NCI-H2227 (cell line): ENCODE measurements around the gene ABLIM2.
A peak's percentile ranks its signal among the peaks of the same experiment; 100 is the strongest.

Experiments
- DNase-seq: peaks from one replicate; lab custom pipeline; 2025; ENCODE audit not compliant: unreplicated experiment; lab: John Stamatoyannopoulos, UW

ABLIM2 gene

DNA sequence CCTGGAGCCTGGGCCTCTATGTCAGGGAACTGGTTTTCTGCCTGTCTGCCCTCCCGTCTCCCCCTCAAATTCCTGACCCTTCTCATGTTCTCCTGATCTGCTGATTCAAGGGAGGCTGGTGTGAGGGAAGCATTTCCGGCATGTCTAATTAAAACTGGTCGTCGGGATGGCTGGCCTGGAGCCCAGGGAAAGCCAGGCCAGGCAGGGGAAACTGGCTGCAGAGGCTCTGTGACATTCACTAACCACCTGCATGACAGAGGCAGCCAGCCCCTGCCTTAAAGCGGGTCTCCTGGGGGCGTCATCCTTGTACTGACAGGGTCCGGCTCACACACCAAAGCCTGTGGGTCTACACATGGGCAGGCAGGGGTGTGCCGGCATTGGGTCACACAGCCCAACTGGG, 35.2 kb downstream of the ABLIM2 start:
- DNase-seq, result no peak

DNA sequence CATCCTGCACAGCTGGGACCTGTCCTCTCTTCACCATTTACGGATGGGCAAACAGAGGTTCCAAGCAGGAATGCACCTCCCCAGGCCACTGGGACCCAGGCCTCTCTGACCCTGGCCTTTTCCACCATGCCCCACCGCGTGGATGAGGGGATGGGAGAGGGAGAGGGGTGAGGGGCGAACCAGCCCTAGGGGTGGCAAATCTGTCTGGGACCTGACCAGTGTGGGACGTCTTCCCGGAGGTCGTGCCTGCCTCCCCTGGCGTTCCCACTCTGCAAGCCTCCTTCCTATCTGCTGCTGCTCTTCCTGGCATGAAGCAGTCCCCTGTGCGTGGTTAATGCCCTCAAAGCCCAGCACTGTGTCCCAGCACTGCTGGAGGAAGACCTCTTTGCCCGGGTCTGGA, 35.9 kb downstream of the ABLIM2 start:
- DNase-seq, result no peak

DNA sequence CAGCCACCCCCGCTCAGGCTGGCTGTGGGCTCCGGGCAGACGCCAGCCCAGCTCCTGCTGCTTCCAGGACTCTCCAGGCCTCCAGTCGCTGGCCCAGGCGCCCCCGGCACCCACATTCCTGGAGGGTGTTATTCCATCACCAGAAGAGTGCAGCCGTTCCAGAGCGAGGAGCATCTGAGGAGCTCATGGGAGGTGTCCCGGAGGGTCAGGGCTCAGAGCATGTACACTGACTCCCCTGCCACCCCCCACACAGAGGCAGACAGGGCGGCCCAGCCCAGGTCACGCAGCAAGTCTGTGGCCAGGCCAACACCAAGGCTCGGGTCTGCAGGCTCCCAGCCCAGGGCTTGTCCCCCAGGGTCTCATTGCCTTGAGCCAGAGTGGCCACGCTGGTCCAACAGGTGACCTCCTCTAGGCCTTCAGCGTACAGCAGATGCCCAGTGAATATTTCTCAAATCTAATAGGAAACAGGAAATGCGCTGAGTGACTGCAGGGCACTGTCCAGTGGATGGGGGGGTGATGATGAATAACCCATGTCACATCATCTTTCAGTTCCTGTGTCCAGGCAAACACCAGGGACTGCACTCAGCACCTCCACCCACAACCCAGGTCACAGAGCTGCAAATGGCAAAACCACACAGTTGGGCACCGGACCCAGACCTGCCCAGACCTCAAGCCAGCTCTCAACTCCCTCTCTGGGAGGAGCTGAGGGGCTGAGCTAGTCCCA, 37.2 kb downstream of the ABLIM2 start:
- DNase-seq, result no peak

DNA sequence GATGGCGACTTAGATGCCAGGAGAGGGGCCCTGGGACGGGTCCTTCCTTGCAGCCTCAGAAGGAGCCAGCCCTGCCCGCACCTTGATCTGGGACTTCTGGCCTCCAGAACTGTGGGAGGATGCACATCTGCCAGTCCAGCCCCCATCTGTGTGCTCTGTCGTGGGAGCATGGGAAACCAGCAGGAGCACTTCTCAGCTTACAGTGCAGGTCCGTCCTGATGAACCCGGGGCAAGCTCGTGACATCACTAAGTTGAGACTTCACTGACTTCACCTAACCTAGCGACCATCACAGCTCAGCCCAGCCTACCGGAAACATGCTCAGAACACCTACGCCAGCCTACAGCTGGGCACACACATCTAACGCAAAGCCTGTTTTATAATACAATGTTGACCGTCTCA, 38.1 kb downstream of the ABLIM2 start:
- no peak for DNase-seq

DNA sequence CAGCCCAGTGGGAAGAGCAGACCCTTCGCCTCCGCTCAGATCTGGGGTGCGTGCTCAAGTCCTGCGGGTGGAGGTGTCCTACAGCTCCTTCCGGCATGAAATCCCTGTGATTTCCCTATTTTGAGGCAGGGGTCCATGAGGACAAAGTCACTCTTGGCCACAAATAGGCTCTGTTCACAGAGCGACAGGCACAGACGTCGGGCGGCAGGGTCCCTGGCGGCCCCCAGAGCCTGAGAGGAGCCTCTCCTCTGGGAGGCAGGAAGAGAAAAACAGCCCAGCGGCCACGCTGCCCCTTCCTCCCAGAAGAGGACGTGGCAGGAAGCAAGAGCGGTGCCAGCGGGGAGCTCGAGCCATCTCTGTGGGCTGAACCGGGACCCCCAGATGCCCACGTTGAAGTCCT, 38.7 kb downstream of the ABLIM2 start:
- DNase-seq, result no peak

DNA sequence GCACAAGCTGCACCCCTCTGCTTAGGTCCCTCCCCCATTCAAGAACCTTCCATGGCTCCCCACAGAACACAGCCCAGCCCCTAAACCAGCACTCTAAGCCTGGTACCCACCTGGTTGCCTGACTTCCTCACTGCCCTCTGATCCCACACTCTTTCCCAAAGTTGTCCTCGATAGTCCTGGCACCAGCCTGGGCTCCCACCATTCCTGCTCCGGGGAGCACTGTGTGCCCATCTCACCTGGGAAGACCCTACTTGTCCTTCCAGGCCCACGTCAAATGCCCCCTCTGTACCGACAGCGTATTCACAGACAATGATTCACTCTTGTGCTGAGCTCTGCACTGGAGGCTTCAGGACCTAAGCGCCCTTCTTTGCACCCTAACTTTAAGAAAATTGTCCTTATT, 40.1 kb downstream of the ABLIM2 start:
- DNase-seq, result no peak

DNA sequence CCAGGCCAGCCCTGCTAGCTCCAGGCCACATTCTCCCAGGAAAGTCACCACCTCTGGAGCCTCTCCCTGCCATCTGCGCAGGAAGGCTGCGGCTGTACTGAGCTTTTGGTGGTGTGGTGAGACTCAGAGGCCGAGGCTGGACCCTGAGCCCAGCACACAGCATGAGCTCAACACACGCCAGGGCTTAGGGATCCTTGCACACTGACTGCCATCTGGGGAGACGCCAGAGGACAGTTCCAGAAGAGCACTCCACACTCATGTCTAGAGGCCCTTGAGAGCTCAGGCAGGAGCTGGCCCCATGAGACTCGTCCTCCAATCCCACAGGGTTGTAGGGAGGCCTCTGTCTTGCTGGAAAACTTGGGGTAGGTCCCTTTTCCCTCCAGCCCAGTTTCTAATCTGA, 40.6 kb downstream of the ABLIM2 start:
- no peak for DNase-seq

DNA sequence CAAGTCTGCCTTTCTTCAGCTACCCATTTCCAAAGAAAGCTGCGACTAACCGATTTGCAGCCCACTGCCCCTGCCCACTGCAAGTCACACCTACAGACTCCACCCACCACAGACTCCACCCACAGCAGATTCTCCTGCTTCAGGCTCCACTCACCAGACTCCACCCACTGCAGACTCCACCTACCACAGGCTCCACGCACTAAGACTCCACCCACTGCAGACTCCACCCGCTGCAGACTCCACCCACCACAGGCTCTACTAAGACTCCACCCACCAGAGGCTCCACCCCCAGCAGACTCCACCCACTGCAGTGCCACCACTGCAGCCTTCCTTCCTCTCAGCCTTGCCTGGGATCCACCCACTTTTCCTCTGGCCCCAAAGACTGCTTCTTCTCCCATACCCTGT, 41.3 kb downstream of the ABLIM2 start:
- DNase-seq, result no peak

DNA sequence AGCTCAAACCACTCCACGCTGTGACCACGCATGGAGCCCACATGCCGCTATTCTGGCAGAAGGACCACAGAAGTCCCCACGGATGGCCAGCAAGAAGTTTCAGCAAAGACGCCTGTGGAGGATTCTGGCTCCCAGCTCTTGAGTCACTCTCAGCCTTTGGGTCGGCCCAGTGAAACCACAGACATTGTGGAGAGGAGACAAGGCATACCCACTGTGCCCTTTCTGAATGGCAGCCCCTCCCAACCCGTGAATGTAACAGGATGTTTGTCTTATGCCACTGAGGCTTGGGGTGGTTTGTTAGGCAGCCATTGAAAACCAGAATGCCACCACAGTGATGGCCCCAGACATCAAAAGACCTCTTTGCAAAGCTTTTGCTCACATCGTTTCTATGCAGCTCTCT, 42.7 kb downstream of the ABLIM2 start:
- DNase-seq, result no peak

DNA sequence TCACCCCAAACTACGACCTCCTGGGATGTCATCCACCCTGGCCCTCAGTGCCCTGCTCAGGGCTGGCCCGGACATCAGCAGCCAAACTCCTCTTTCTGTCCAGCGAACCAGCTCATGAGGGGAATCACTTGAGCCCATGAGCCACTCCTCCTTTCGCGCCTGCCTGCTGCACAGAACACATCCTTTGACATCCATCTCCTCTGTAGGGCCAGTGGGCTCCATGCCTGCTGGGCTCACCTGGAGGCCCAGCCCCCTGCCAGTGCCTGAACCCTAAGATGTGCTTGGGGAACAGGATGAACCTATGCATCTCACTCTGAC, 43.5 kb downstream of the ABLIM2 start:
- DNase-seq, result no peak

DNA sequence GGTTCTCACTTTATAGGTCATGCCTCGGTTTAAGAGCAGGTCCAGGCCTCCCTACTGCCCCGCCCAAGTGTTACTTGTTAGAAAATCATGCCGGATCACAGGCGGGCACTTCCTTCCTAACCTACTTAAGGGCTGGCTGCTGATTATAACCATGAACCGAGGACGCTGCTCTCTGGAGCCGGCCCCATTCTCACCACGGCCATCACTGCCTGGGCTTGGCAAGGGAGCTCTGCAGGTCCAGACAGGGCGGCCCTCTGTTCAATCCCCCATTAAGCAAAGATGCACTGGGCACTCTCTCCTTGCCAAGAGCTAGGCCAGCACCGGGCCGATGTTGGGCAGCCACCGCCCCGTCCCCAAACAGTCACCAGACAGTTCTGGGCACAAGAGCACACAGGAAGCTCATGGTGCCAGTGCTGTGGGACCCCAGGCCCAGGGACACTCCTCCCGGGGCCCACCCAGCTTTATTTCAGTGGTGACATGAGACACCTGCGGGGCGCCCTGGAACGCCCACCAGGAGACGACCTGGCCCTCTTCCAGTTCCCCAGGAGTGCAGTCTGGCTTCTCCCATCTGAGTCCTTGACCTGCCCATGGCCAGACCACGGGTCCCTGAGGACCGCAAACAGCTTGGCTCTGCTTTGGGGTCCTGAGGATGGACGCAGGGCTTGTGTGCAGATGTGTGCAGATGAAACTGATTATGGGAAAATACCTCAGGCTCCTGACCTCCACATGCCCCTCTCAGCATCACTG, 44.0 kb downstream of the ABLIM2 start:
- DNase-seq, result no peak

DNA sequence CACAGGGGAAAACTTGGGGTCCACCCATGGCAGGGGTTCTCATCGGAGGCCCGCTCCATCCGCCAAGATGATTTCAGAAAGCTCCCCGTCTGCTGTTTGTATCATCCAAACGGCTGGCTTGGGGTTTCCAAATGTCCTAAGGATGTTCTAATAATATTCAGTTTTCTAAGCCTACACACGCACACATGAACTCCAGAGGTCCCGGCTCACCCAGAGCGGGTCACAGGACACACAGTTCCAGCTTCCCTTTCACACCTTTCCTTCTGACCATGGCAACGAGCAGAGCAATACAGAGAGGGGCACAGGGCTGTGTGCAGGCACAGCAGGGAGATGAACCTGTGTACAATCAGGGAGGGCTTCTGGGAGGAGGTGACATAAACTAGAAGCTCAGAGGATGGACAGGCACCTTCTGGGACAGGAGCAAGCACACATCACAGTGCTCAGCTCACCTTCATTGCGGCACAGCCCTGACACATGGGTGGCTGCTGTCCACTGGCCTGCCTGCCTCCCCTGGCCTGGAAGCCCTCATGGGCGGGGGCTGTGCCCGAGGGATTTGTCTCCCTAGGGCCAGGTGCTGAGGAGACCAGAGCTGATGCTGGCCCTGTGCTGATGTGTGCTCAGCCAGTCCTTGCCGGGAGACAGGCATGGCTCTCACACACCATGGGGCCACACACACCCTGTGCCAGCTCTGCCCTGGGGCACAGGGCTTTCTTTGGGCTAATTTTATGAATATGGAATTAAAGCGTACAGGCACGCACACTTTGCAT, 44.8 kb downstream of the ABLIM2 start:
- DNase-seq, result no peak

DNA sequence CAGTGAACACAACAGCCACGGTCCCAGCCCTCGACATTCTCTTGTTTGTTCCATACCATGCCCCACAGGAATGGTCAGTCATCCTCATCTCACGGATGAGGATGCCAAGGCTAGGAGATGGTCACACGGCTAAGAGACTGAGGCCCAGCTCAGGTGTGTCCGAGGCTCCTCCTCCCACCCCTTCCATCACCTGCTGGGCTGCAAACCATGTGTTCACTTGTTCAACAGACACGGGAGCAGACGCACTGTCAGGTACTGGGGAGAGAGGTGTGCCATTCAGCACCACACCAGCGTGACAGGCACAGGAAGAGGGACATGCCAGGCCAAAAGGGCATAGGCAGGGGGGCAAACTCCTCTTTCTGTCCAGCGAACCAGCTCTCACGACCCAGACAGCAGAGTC, 45.9 kb downstream of the ABLIM2 start:
- DNase-seq, result no peak

DNA sequence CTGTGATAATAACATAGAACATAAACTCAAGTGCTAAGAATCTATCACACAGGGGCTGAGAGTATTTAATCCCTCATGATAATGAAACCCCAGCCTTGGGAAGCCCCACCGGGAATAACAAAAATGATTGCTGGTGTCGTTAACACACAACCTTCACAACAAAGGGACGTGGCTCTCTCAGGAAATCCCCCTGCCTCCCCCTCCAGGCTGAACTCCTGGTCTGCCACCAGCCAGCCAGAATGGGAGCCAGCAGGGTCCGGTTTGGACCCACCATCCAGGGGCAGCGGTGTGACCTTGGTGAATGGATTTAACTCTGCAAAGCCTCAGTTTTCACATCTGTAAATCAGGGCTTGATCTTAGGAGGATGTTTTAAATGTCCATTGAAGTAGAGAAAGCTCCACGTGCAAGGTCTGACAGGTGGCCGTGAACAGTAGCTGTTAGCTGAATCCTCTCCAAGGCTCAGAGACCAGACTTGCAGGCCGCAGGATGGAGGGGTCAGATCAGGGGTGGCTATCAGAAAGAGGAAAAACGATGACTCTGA, 46.5 kb downstream of the ABLIM2 start:
- peak; percentile 57 for DNase-seq

DNA sequence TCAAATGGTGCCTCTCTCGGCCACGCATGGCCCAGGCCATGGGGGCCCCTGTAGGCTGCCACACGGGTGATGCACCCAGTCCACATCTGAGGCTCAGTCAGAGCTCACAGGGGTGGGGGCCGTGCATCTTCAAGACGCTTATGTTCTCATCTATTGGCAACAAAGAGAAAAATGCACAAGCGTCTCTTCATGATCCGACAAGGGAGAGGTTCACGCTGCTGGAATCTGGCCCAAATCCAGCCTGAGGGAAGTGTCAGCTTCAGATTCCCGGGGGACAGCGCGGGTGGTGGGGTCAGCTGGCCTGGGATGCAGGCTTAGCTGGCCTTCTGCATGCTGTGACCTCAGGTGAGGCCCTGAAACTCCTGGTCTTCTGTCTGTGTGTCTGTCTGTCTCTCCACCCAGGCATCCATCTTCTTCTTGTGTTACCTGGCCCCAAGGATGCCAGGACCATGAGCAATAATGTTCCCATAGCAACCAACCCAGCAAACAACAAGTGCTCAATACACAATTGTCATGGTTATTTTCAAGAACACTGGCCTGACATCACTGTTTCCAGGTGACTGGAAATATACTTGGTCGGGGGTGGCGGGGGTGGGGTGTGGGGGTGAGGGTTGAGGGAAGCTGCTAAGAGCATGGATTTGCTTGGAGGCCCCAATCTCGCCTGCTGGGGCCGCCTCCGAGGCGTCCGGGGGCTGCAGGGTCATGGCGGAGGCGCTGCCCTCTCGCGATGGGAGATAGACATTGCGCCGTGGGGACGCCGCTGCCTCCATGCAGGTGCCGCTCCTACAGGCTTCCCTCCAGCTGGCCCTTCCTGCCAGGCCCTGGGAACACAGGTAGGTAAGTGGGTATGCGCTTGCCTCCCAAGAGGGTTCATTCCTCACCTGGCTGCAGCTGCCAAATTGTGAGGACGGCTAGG, 48.3 kb downstream of the ABLIM2 start:
- no peak for DNase-seq

DNA sequence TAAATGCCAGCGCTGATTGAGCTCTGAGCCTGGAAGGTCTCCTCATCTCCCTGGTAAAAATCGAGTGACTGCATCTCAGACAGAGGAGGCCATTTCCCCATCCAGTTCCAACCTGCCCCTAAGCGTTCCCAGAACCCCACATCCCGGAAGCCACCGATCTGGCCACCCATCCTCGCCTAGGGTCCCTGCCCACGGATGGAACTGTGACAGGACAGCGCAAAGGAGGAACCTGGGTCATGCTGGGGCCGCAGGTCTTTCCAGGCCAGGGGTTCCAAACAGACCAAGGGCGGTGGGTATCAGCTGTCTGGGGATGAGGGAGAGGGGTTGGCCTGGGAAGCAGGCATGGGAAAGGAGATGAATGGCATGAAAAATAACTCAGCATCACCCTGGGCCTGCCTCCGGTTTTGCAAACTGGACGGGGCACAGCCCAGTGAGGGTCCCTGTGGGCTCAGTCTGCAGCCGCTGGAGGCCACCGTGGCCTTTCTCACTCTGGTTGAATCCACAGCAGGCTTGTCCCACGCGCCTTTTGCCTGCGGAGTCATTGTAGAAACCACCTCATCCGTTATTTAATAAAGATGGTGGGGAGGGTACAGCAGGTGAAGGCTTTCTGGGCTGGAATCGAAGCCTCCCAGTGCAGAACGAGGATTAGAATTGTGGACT, 49.1 kb downstream of the ABLIM2 start:
- DNase-seq, result no peak

DNA sequence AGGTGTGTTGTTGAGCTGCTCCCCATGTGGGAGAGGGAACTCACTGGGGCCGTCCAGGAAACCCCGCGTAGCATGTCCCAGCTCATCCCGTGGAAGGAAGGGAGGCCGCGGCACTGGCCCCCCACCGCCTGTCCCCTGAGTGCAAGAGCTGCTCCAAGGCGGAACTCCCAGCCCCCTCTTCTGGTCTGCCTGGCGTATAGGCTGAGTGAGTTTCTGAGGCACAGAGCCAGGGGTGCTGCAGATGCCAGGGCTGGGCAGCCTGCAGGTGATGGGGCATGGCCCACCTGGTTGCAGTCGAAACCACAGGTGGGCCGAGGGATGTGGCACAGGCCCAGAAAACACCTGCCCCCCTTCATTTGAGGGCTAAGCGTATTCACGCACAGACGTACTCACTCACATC, 49.6 kb downstream of the ABLIM2 start:
- DNase-seq, result no peak

DNA sequence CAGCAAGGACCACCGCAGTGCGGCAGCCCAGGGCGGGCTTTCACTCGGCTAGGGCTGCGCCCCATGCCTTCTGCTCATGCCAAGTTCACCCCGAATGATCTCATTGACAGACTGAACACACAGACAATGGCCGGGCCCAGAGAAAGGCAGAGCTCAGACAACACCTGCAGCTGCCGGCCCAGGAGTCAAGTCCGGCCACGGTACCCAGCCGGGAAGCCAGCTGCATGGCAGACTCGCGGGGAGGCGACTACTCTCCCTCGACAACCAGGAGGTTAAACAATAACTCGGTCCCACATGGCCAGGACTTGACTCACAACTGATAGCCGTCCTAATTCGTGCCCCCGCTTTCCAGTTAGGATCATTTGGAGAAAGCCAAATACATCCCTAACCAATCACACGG, 50.4 kb downstream of the ABLIM2 start:
- DNase-seq, result no peak

DNA sequence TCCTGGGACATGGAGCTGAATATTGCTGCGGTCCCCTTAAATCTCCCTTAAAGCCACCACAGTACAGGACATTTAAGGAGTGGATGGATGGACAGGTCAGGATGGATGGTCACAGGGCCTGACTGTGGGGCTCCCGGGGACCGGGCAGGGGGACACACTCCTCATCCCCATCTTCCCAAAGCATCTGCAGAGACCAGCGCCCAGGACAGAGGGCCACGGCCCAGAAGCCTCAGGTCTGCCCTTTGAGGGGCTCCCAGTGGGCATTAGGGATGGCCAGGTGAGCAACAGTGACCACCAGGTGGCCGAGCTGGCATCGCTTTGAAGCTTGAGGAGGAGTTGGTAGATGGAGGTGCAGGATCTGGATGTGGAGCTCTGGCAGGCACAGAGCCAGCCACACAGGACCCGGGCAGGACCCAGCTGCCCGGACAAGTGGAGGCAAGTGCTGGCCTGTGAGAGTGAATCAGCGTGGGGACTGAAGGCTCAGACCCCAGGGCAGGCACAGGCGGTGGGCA, 51.4 kb downstream of the ABLIM2 start:
- no peak for DNase-seq

DNA sequence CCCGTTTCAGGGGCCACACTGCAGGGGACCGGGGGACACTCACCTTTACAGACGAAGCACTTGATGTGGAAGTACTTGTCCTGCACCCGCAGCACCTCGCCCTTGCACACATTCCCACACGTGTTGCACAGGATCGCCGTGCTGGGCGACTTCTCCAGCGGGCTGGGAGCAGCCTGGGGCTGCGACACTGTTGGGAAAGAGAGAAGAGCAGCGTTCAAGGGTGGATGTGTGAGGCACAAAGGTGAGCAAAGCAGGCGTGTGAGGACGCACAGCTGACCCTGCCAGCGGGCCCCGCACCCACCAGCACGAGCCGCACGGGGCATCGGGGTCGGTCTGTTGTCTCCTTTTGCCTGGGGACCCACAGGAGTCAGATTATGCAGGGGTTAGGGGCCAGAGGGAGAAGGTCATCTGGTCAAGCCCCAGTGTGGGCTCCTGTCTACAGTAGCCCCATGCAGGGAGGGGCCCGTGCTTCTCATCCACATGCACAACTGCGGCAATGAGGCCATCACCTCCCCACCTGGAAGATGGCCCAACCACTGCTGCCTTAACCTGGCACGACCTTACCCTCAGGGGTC, 52.1 kb downstream of the ABLIM2 start:
- no peak for DNase-seq
